ENCODE results near the gene DENND6A.
A peak's percentile ranks its signal among the peaks of the same experiment; 100 is the strongest.
"Not testable (repeated sequence)": the region's sequence is repeated elsewhere in the genome, so short reads cannot be mapped to it uniquely, and the experiment has no call there.

Gene DENND6A
- 19.1 to 66.8 (median 37.8) reads per million in 17 experiments for total RNA-seq

DNA sequence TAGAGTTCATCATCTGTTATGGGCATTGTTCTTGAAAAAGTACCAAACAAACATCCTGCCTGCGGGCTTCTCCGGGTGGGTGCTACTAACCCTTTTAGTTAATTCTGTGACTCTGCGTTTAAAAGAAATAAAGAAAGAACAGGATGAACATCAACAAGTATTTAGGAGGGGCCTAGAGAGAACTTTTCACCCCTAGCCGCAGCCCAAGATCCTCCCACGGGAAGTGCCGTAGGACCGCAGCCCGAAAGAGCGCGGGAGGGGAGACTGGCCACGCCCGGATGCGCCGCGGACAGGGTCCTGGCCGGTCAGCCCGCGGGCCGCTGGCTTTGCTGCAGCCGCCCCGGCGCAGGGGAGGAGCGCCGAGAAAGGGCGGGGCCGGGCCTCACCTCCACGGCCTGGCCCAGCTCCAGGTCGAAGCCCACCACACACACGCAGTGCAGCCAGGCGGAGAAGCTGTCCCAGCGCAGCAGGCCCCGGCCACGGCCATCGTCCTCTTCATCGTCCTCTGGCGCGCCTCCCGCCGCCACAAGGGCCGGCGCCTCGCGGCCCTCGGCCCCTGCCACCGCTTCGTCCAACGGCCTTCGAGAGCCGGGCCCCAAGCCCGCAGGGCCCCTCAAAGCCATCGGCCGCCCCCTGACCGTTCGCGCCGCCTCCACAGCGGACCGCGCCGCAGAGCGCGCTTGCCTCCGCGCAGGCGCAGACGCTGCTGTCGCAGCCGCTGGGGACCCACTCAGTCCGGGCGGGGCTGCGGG, at the start of gene DENND6A:
Gene DENND6A, minus strand, starts transcription at position 682 of the 752 bp plus-strand sequence. Its CDS starts 59 bp downstream, at position 623.
- peak; percentile 94 to 99 (median 98) for DNase-seq

- no peak for DNase-seq
Observed at GRCh38 chr3:57740027-57740426, 47.1 kb upstream of the DENND6A start.

DNA sequence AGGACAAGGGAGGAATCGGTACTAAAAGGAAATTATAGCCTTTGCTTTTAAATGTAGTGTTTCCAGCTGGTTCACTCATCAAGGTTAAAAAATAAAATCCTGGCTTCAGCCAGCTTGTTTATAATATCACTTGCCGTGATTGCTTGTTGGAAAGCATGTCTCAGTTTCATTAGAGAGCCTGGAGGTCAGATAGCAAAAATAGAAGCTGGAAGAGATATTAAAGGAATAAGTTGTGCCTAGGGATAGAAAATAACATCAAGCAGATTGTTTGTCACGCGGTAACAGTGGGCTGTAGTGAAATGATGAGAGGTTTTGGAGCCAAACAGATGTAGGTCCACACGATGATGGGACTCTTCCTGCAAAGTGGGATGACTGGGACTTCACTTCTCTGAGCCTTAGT, 45.5 kb upstream of the DENND6A start:
- no peak for DNase-seq

DNA sequence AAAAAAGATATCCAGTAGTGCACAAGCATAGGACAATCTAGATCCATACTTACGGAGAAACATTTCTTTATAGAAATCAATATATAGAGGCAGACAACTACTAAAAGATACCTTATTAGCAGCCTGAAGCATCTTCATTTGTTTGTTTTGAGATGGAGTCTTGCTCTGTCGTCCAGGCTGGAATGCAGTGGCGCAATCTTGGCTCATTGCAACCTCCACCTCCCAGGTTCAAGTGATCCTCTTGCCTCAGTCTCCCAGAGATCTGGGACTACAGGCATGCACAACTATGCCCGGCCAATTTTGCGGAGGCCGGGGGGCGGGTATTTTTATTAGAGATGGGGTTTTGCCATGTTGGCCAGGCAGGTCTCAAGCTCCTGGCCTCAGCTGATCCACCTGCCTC, 45.0 kb upstream of the DENND6A start:
- DNase-seq, result no peak

DNA sequence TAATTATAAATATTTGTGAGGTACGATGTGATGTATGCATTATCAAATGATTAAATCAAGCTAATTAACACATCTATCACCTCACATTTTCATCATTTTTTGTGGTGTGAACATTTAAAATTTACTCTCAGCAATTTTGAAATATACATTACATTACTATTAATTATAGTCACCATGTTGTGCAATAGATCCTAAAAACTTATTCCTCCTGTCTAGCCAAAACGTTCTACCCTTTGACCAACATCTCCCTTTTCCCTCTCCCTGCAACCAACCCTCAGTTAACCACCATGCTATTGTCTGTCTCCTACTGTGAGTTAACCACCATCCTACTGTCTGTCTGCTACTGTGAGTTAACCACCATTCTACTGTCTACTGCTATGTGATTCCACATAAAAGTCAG, 42.5 kb upstream of the DENND6A start:
- DNase-seq, result no peak

GRCh38 chr3:57733790-57734189, 40.9 kb upstream of the DENND6A start:
- DNase-seq, result no peak

GRCh38 chr3:57731311-57731710, 38.4 kb upstream of the DENND6A start:
- DNase-seq, result peak in 1 of 4 experiments; percentile 15

DNA sequence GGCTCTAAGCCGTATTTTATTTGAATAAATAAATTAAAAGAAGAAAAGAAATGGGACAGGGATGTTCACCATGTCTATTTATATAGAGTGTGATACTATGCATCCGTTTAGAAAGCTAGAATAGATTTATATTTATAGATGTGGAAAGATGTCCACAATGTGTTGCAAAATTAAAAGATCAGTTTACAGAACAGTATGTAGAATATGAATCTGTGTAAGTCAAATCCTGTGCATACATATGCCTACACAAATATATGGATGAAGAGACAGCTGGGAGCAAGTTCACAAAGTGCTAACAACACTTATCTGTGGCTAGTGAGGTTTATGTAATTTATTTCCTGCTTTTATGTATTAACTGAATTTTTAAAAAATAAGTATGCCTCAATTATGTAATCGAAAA, 37.8 kb upstream of the DENND6A start:
- no peak for DNase-seq

DNA sequence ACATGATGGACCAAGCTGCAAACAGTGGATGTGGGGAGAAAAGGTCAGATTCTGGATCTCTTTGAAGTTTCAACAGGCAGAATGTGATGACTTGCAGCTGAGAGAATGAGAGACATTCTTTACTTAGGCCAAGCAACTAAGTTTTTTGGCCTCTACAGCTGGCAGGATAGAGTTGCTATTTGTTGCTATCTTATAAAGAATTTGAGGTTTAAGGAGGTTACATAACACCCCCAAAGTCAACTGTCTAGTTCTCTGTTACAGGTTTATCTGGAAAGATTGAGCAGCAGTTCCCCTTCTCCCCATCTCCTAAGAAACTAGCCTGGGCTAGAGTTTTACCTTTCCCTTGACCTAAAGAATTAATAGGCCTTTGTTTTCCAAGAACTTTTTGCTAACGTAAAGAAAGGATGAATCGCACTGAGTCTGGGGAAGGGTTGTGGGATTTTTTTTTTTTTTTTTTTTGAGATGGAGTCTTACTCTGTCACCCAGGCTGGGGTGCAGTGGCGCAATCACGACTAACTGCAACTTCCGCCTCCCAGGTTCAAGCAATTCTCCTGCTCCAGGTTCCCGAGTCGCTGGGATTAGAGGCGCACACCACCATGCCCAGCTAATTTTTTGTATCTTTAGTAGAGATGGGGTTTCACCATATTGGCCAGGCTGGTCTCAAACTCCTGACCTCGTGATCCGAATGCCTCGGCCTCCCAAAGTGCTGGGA, 36.6 kb upstream of the DENND6A start:
- peak in 2 of 4 experiments; percentile 37 to 56 for DNase-seq

DNA sequence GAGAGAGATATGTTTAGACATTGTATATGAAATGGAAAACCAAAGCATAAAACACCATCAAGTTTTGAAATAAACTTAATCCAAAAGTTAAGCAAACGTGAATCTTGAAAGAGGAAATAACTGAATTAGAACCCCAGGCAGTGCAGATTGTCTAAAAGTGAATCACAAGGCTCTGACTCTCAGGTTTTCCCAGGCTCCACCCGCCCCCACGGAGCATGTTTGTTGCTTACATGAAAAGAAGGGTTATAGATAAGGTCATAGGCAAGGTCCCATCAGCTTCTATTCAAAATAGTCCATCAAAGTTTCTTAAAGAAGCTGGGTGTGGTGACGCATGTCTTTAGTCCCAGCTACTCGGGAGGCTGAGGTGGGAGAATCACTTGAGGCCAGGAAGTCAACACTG, 34.2 kb upstream of the DENND6A start:
- DNase-seq, result peak; percentile 77 to 87 (median 84)

- no peak for DNase-seq
Observed at GRCh38 chr3:57726397-57726796, 33.5 kb upstream of the DENND6A start.

- no peak for DNase-seq
Observed at GRCh38 chr3:57718118-57718517, 25.2 kb upstream of the DENND6A start.

GRCh38 chr3:57717205-57717868, 24.5 kb upstream of the DENND6A start:
- no peak for DNase-seq

DNA sequence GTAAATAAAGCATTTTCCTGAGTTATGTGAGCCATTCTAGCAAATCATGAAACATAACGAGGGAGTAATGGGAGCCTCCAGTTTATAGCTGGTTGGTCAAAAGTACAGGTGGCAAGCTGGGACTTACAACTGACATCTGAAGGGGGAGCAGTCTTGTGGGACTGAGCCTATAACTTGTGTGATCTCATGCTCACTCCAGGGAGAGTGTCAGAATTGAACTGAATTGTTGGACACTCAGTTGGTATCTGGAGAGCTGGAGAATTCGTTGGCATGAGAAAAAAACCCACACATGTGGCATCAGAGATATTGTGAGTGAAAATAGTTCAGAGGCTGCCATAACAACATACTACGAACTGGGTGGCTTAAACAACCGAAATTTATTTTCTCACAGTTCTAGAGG, 22.8 kb upstream of the DENND6A start:
- no peak for DNase-seq

- DNase-seq, result peak in 1 of 4 experiments; percentile 14
Observed at GRCh38 chr3:57709559-57709958, 16.7 kb upstream of the DENND6A start.

DNA sequence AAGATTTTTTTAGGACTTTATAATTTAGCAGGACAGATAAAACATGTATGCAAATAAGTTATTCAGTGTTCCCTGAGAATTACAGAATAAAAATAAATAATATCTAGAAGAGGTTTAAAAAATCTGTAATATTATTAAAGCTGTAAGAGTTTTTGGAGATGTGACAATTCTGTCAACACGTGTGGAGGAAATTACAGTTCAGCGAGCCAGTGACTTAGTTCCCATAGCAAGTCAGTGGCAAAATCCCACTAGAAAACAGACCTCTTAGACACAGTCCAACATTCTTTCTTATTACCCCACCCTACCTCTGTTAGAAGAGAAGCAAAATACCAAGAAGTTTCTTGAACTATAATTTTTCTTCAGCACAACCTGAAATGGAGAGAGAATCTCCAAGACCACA, 16.2 kb upstream of the DENND6A start:
- DNase-seq, result peak in 1 of 4 experiments; percentile 24

DNA sequence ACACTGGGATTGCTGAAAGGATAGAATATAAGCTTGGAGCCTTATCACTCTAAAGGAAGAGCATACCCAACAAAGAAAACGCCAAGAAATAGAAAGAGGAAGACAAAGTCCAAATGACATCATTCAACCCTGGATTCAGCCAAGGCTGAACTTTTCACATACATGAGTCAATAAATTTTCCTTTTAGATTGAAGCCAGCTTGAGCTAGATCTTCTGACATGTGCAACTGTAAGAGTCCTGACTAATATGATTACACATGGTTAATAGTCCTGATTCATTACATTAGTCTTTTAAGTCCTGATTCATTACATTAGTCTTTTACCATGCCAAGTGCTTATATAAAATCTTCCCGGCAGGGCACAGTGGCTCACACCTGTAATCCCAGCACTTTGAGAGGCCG, 13.6 kb upstream of the DENND6A start:
- peak; percentile 59 to 94 (median 77) for DNase-seq

DNA sequence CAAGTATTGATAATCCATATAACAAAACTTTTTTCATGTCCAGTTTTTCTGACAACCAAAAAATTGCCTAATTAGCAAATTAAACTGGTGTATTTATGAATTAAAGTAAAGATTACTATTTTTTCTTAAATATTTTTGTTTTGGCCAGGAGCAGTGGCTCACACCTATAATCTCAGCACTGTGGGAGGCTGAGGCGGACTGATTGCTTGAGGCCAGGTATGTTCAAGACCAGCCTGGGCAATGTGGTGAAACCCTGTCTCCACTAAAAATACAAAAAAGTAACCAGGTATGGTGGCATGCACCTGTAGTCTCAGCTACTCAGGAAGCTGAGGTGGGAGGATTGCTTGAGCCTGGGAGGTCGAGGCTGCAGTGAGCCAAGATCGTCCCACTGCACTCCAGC, 12.5 kb upstream of the DENND6A start:
- not testable (repeated sequence) for DNase-seq

- no peak for DNase-seq
Observed at GRCh38 chr3:57701781-57702180, 8.9 kb upstream of the DENND6A start.

GRCh38 chr3:57700737-57701136, 7.9 kb upstream of the DENND6A start:
- DNase-seq, result no peak

DNA sequence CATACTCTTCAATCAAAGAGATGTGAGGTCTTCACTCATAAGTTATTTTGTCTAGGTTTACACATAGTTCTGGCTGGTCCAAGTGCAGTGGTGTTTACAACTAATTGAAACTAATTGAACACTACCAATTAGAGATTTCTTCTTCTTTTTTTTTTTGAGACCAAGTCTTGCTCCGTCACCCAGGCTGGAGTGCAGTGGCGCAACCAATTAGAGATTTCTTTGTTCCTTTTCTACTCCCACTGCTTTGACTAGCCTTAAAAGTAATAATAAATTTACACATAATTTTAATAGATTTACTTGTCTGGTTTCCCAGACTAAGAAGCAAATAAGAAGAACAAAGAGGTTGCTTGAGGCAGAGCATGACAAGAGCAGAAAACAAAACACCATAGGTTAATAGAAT, 6.7 kb upstream of the DENND6A start:
- peak in 3 of 4 experiments; percentile 17 to 54 (median 33) for DNase-seq

- peak; percentile 30 to 75 (median 34) for DNase-seq
Observed at GRCh38 chr3:57696801-57697321, 4.0 kb upstream of the DENND6A start.

DNA sequence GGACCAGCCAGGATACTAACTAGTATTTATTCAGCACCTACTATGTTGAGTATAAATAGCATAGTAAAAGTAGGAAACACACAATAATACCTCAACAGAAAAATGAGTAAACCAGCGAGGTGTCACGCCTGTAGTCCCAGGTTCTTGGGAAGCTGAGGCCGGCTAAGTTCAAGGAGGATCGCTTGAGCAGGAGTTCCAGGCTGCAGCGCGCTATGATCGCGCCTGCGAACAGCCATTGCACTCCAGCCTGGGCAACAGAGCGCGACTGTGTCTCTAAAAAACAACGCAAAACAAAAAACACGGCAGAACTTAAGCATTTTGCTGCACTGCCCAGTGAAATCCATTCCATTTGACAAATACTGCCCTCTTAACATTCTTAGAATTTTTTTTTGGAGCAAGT, 1.3 kb upstream of the DENND6A start:
- DNase-seq, result no peak

All from suppressor macrophage (primary cell).